CD4-positive, alpha-beta T cell (primary cell): ENCODE measurements around the gene GRID2. TPM values are rescaled to one million over a fixed set of nuclear protein-coding genes. Genes with fewer than 3 reads are reported as not detected.

Source experiments
- ATAC-seq: fragments of 200-7000 bp; cut with Tn5 transposase; one replicate; pipeline ENCODE4 v1.10.0; 2022; ENCODE audit warnings: mild to moderate bottlenecking; ENCODE audit not compliant: poor library complexity
- CTCF ChIA-PET: fragments of 350-600 bp; sonication (Branson Sonifier 250); formaldehyde crosslinking; loops from one replicate; lab custom pipeline; 2021; ENCODE audit warnings: antibody characterized with exemption, inconsistent platforms; lab: Charles Lee
- POLR2A ChIA-PET: fragments of 350-600 bp; sonication (Branson Sonifier 250); formaldehyde crosslinking; loops from one replicate; lab custom pipeline; 2021; ENCODE audit warnings: antibody characterized with exemption, inconsistent platforms; lab: Charles Lee
- DNase-seq, 14 experiments: peaks; one replicate each; pipeline ENCODE4 v3.0.0-alpha.2; 2013 to 2020; ENCODE audit warnings: mixed read lengths in 2 of 14
- H3K27ac ChIP-seq, 2 donors: one replicate each; pipeline versions ENCODE4 v1.5.1 to v1.7.0; 2013; ENCODE audit warnings: low read length in 2 of 2, low read depth in 1 of 2, mild to moderate bottlenecking in 1 of 2
- H3K27me3 ChIP-seq, 2 experiments: 1 replicate in 1 of 2; 2 replicates in 1 of 2; pipeline versions ENCODE4 v1.6.1 to v1.7.0; 2013; ENCODE audit warnings: low read length in 2 of 2, control low read depth in 1 of 2, mild to moderate bottlenecking in 1 of 2, moderate library complexity in 1 of 2; ENCODE audit not compliant: insufficient read depth in 2 of 2, control insufficient read depth in 1 of 2
- H3K36me3 ChIP-seq: one replicate; pipeline ENCODE4 v1.6.1; 2013; ENCODE audit warnings: low read length, control low read depth; ENCODE audit not compliant: insufficient read depth
- H3K4me1 ChIP-seq: one replicate; pipeline ENCODE4 v1.6.1; 2013; ENCODE audit warnings: low read length, control low read depth; ENCODE audit not compliant: insufficient read depth
- H3K4me3 ChIP-seq: one replicate; pipeline ENCODE4 v1.5.1; 2013; ENCODE audit warnings: mild to moderate bottlenecking, low read length, moderate library complexity
- H3K9me3 ChIP-seq, 2 experiments: 1 replicate in 1 of 2; 2 replicates in 1 of 2; pipeline versions ENCODE4 v1.6.1 to v1.7.0; 2013; ENCODE audit warnings: low read length in 2 of 2, mild to moderate bottlenecking in 2 of 2, control low read depth in 1 of 2, moderate library complexity in 1 of 2; ENCODE audit not compliant: control insufficient read depth in 1 of 2, insufficient read depth in 1 of 2
- H3K27ac Mint-ChIP-seq: one replicate; pipeline ENCODE4 v1.8.0; 2020; ENCODE audit warnings: mixed read lengths
- H3K27me3 Mint-ChIP-seq: one replicate; pipeline ENCODE4 v1.8.0; 2021; ENCODE audit warnings: mixed read lengths
- H3K36me3 Mint-ChIP-seq: one replicate; pipeline ENCODE4 v1.8.0; 2021; ENCODE audit warnings: low read depth, mixed read lengths
- H3K4me1 Mint-ChIP-seq: one replicate; pipeline ENCODE4 v1.8.0; 2021; ENCODE audit warnings: low read depth, mixed read lengths
- H3K4me3 Mint-ChIP-seq: one replicate; pipeline ENCODE4 v1.8.0; 2020; ENCODE audit warnings: mild to moderate bottlenecking, mixed read lengths
- H3K9me3 Mint-ChIP-seq: one replicate; pipeline ENCODE4 v1.8.0; 2020; ENCODE audit warnings: mixed read lengths
- CTCF ChIP-seq: fragments of 200-600 bp; IDR thresholded peaks from one replicate; pipeline ENCODE4 v1.8.0; 2022; ENCODE audit warnings: antibody characterized with exemption, mild to moderate bottlenecking
- intact Hi-C, 2 experiments: fragments of 100-400 bp; cut with DNase I in 1 of 2; cut with micrococcal nuclease in 1 of 2; formaldehyde crosslinking; loops; one replicate each; pipeline versions ENCODE4 v1.15.1 to v1.9.0; 2023 to 2025; cut with DNase I, micrococcal nuclease
- total RNA-seq, 174 experiments: library from RNA in 2 of 174; stranded (reverse) in 2 of 174; gene quantifications; one replicate each; pipeline ENCODE4 v1.2.3 and lab custom pipeline; 2021 to 2026

The GRID2 gene
- total RNA-seq, 2 experiments from 2014 or later: not detected

GRCh38 chr4:92528541-92528940 lies 224.8 kb downstream of the GRID2 start:
- no peak overlapping the region for H3K27ac Mint-ChIP-seq

GRCh38 chr4:92529510-92529909 lies 225.7 kb downstream of the GRID2 start:
- CTCF ChIA-PET: no interaction called here
- POLR2A ChIA-PET: no interaction called here
- H3K9me3 ChIP-seq: no peaks in the 10 kb centered on the region
- peaks cover 9% of the 10 kb centered on the region for H3K9me3 Mint-ChIP-seq
- ATAC-seq (no peak), DNase-seq (no peak)
- H3K36me3 Mint-ChIP-seq: no peaks in the 10 kb centered on the region
- H3K4me1 ChIP-seq: no peaks in the 10 kb centered on the region
- H3K27ac ChIP-seq: no peak overlapping the region
- H3K27ac Mint-ChIP-seq: no peak overlapping the region
- no peak overlapping the region for H3K4me3 Mint-ChIP-seq
- TF ChIP-seq CTCF: no peak
- intact Hi-C loops: no loop called here
- H3K36me3 ChIP-seq: no peaks in the 10 kb centered on the region
- no peak overlapping the region for H3K4me3 ChIP-seq
- no peaks in the 10 kb centered on the region for H3K4me1 Mint-ChIP-seq
- no peaks in the 10 kb centered on the region for H3K27me3 ChIP-seq
- no peaks in the 10 kb centered on the region for H3K27me3 Mint-ChIP-seq

More at GRCh38 chr4:92528541-92528940, 224.8 kb downstream of the GRID2 start:
- intact Hi-C loops: no loop called here
- CTCF ChIA-PET: no interaction called here
- Histone ChIP-seq H3K27me3 (no peaks in the 10 kb centered on the region), H3K27ac (no peak overlapping the region), H3K4me1 (no peaks in the 10 kb centered on the region), H3K36me3 (no peaks in the 10 kb centered on the region), H3K9me3 (no peaks in the 10 kb centered on the region), H3K4me3 (no peak overlapping the region)
- H3K27me3 Mint-ChIP-seq: no peaks in the 10 kb centered on the region
- no peak for TF ChIP-seq CTCF
- DNase-seq (no peak), ATAC-seq (no peak)
- no peaks in the 10 kb centered on the region for H3K36me3 Mint-ChIP-seq
- peaks cover 9% of the 10 kb centered on the region for H3K9me3 Mint-ChIP-seq
- no peaks in the 10 kb centered on the region for H3K4me1 Mint-ChIP-seq
- no peak overlapping the region for H3K4me3 Mint-ChIP-seq
- POLR2A ChIA-PET: no interaction called here

GRCh38 chr4:92535599-92535998 lies 231.8 kb downstream of the GRID2 start:
- POLR2A ChIA-PET: no interaction called here

More at GRCh38 chr4:92535599-92535998, 231.8 kb downstream of the GRID2 start:
- Mint-ChIP-seq H3K4me1 (no peaks in the 10 kb centered on the region), H3K27ac (no peak overlapping the region), H3K4me3 (no peak overlapping the region), H3K9me3 (peaks cover 5% of the 10 kb centered on the region), H3K36me3 (no peaks in the 10 kb centered on the region), H3K27me3 (no peaks in the 10 kb centered on the region)
- Histone ChIP-seq H3K27me3 (no peaks in the 10 kb centered on the region), H3K27ac (no peak overlapping the region), H3K4me1 (no peaks in the 10 kb centered on the region), H3K36me3 (no peaks in the 10 kb centered on the region), H3K4me3 (no peak overlapping the region), H3K9me3 (no peaks in the 10 kb centered on the region)
- intact Hi-C loops: no loop called here
- CTCF ChIA-PET: no interaction called here
- ATAC-seq (no peak), DNase-seq (peak in 1 of 14 experiments; percentile 2)
- no peak for TF ChIP-seq CTCF
